ENCODE results near the gene ZRANB3.

The ZRANB3 gene

DNA sequence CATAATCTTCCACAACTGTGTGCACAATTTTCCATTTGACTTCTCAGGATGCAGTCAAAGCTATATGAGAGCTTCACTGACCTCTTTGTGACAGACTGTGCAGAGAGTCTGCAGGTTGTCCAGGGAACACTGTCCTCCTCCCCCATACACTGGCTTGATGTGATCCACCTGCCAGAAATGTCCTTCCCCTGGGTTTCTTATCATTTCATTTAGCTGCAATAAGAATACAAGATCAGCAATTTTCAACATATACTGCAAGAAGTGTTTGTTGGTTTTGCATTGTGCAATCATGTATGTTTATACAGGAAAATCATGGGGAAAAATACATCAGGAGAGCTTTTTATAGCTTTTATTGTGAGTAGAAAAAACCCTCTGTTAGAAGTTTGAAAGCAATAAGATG lies 328.3 kb downstream of the ZRANB3 start:
- DNase-seq (ENCODE audit: insufficient read length, low spot score) (no peak), FAIRE-seq (peak; percentile 32)
- TF ChIP-seq, protein P1, sequence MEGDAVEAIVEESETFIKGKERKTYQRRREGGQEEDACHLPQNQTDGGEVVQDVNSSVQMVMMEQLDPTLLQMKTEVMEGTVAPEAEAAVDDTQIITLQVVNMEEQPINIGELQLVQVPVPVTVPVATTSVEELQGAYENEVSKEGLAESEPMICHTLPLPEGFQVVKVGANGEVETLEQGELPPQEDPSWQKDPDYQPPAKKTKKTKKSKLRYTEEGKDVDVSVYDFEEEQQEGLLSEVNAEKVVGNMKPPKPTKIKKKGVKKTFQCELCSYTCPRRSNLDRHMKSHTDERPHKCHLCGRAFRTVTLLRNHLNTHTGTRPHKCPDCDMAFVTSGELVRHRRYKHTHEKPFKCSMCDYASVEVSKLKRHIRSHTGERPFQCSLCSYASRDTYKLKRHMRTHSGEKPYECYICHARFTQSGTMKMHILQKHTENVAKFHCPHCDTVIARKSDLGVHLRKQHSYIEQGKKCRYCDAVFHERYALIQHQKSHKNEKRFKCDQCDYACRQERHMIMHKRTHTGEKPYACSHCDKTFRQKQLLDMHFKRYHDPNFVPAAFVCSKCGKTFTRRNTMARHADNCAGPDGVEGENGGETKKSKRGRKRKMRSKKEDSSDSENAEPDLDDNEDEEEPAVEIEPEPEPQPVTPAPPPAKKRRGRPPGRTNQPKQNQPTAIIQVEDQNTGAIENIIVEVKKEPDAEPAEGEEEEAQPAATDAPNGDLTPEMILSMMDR (IDR thresholded peaks at IDR 0.05; ENCODE audit: insufficient read depth, missing control alignments), result no peak

DNA sequence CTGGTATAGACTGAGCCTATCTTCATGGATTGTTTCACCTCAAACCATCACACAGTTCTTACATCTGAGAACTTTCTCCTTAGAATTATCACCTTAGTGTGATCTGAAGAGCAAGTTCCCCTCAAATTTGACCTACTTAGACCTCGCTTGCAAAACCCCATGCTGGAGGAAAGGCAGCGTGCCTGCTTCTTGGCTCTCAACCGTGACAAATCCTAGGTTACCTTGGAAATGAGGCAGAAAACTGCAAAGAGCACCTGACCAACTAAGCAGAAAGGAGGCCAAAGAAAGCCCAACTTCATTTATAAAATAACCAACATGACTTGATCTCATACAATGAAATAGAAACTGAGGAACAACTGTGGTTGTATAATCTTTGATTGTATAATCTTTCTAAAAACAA lies 332.5 kb downstream of the ZRANB3 start:
- DNase-seq (ENCODE audit: insufficient read length, low spot score), result no peak
- TF ChIP-seq, protein P1 (IDR thresholded peaks at IDR 0.05; ENCODE audit: insufficient read depth, missing control alignments), result no peak
- no peak for FAIRE-seq

DNA sequence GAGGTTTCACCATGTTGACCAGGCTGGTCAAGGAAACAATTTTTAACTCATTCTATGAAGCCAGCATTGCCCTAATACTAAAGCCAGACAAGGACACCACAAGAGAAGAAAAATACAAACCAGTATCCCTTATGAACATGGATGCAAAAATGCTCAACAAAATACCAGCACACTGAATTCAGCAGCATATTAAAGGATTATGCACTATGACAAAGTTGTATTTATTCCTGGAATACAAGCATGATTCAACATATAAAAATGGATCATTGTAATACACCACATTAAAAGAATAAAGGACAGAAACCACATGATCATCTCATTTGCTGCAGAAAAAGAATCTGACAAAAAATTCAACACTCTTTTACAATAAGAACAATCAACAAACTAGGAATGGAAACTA lies 340.2 kb downstream of the ZRANB3 start:
- TF ChIP-seq, protein P1 (IDR thresholded peaks at IDR 0.05; ENCODE audit: insufficient read depth, missing control alignments), result no peak
- FAIRE-seq, result no peak

DNA sequence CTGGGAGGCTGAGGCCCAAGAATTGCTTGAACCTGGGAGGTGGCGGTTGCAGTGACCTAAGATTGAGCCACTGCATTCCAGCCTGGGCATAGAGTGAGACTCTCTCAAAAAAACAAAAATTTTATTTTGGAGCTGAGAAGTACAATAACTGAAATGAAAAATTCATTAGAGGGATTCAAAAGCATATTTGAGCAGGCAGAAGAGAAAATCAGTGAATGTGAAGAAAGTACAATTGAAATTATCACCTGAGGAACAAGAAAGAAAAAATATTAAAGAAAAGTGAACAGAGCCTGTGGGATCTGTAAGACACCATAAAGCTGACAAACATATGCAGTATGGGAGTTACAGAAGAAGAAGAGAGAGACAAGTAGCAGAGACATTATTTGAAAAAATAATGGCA lies 341.9 kb downstream of the ZRANB3 start:
- TF ChIP-seq, protein P1 (IDR thresholded peaks at IDR 0.05; ENCODE audit: insufficient read depth, missing control alignments), result no peak
- FAIRE-seq (no peak), DNase-seq (ENCODE audit: insufficient read length, low spot score) (no peak)

More for the DNA sequence above, 340.2 kb downstream of the ZRANB3 start:
- DNase-seq (ENCODE audit: insufficient read length, low spot score), result no peak

DNA sequence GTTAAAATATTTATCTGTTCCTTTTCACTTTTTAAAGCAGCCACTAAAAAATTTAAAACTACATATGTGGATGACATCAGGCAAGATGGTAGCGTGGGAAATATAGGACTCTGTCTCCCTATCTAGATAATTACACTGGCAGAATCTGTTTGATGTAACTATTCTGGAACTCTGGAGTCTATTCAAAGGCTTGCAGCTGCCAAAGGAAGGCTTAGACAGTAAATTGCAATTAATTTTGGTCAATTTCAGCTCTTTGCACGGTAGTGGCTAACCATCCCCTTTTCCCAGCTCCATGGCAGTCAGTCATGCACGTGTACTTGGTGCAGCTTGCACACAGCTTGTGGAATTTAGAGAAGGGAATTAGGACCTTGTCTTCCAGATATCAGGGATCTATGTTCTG lies 343.7 kb downstream of the ZRANB3 start:
- TF ChIP-seq, protein P1 (IDR thresholded peaks at IDR 0.05; ENCODE audit: insufficient read depth, missing control alignments), result no peak
- FAIRE-seq (no peak), DNase-seq (ENCODE audit: insufficient read length, low spot score) (no peak)

DNA sequence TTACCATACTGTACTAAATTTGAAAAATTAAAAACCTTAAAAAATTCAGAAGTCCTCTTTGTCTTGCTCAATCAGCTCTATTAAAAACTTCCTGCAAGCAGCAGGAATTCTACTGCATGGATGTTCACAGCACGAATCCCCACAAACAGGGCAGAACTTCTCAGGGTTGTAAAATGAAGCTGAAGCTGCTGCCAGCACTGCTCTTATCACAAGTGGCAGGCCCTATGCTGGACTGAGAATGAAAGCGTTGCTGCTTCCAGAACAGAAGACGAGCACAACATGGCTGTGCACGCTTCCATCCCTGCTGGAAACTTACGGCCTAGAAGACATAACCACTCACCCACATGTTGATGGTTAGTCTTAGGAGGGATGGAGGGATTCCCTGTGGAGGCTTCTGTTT lies 345.0 kb downstream of the ZRANB3 start:
- DNase-seq (ENCODE audit: insufficient read length, low spot score) (no peak), FAIRE-seq (no peak)
- TF ChIP-seq, protein P1 (IDR thresholded peaks at IDR 0.05; ENCODE audit: insufficient read depth, missing control alignments), result no peak

DNA sequence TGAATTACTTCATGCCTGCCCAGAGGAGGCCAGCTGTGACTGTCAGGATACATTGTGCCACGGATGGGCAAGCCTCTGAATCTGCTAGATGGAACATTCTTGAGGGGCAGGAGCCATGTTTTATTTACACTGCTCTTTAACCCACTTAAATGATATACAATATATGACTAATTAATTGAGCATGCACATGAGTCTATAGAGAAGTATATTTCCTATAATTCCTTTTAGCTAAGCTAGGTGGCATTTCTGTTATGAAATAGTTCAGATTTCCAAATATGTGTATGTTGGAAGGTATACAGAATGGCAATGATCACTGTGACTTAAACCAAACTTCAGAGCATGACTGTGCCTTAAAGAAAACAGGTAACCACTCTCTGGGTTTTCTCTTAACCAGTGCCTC lies 347.2 kb downstream of the ZRANB3 start:
- FAIRE-seq (no peak), DNase-seq (ENCODE audit: insufficient read length, low spot score) (no peak)
- TF ChIP-seq, protein P1 (IDR thresholded peaks at IDR 0.05; ENCODE audit: insufficient read depth, missing control alignments), result no peak

Data from D721Med (cell line).